EL (cell line): ENCODE data around the gene SPTBN5.

Experiments used
- DNase-seq: peaks from one replicate; pipeline ENCODE4 v3.0.0-alpha.2; 2016

Gene SPTBN5

DNA sequence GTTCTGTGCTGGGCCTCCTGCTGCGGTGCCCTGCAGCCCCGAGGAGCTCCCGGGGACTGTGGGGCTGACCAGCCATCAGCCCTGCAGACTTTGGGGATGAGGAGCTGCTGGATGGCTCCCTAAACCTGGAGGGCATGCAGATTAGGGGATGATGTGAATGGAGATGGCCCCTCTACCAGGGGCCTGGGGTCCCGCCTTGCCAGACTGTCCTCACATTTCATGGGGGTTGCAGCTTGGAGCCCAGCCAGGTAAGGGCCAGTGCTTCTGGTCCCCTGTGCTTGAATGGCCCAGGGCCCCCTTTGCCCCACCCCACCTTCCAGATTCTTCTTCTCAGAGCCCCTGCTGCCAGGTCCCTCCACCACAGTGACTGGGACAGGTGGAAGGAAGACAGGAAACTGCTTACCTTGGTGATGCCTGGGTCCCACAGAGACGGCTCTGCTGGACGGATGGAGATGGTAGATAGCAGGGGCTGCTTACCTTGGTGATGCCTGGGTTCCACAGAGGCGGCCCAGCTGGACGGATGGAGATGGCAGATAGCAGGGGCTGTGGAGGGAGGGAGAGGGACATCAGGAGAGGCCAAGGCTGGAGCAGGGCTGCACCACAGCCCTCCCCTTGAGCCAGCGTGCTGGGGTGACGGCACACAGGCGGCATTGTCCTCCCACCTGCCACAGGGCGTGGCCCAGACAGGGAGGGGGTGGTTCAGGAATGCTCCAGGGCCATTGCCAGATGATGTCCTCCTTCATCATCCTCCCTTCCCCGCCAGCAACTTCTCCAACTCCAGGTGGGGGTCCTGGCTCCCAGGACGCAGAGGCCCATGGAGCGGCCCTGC is at the start of gene SPTBN5:
Gene SPTBN5, minus strand, starts transcription at position 632 of the 829 bp plus-strand sequence. Its CDS starts 556 bp downstream, at position 76.
- no peak for DNase-seq

DNA sequence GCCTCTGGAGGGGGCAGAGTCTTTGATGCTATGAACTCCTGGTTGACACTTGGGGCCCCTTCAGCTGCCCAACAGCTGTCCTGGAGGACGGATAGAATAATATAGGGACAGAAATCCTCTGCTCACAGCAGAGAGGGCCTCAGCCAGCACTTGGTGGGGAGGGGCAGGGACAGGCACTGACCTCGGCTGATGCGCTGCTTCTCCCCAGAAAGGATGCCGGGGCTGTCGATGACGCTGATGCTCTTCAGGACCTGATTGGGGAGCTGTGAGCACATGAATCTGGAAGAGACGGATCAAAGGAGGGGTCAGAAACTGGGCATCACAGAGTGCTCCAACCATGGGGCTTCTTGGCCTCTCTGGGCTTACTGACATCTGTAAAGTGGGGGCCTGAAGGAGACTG is 49.0 kb upstream of the SPTBN5 start:
- no peak for DNase-seq

DNA sequence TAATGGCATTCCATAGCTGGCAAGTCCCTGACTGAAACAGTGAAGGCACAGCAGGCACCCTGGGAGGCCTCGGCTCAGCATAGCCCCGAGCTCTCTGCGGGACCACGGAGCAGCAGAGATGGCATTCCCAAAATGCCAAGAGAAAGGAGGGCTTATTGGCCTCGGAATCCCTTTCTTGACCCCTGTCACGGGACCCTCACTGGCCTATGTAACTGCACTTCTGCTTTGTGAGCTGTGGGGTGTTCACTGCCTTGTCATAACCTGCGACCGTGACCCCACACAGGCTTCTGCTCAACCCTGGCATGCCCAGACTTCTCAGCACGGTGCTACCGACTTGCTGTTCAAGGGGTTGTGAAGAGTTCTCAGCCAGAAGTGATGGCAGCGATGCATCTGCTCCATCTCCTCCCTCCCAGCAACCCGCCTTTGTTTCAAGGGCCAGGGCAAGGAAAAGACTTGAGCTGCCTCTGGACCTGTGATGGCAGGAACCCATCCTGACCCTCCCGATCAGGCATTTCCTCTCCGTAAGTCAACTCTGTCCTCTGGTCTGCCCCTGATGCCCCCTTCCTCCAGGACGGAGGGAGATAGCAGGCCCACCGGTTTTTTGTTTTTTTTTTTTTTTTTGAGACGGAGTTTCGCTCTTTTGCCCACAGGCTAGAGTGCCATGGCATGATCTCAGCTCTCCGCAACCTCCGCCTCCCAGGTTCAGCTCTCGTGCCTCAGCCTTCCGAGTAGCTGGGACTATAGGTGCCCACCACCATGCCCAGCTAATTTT is 48.0 kb upstream of the SPTBN5 start:
- DNase-seq: peak; percentile 47

DNA sequence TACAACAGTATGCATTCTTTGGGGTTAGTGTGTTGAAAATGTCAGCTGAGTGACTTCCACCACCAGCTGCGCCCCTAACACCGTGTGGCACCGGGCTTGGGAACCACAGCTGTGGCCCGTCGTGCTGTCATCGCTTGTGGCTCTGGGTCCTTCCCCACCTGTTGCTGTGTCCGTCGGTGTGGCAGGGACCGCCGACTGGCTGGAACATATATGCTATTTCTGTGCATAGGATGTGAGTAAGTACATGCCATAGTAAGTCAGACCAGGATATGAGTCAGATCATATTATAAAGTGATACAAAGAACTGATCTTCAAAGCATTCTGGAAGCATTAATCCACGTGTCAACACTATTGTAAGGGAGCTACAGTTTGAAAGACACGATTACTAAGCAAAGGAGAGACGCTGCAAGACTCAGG is 46.6 kb upstream of the SPTBN5 start:
- peak; percentile 84 for DNase-seq

DNA sequence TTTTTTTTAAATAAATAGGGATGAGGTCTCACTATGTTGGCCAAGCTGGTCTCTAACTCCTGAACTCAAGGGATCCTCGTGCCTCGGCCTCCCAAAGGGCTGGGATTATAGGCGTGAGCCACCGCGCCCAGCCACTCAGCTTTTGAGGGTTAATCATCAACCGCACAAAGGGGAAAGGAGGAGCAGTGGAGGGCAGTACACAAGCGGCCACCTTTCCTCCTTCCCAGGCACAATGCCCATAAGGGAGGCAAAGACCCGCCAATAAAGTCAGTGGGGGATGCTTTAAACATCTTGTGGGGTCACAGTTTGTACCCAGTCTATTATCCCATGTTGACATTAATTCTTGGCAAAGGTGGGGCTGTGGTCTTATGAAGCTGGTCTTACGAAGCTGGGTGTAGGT is 46.1 kb upstream of the SPTBN5 start:
- DNase-seq: no peak

DNA sequence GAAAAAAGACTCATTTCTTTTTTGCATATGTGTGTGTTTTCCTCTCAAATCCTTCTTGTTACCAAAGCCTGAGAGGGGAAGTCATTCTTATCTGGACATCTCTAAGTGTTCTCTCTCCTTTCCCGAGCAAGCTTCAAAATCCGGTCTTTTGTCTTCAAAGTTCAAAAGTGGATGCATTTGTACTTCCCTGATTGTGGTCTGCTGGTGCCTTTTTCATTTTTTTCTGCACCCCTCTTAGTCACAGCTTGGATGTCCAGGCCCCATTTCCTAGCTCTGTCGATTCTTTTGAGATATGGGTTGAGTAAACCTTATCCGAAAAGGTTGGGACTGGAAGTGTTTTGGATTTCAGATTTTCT is 43.7 kb upstream of the SPTBN5 start:
- no peak for DNase-seq

DNA sequence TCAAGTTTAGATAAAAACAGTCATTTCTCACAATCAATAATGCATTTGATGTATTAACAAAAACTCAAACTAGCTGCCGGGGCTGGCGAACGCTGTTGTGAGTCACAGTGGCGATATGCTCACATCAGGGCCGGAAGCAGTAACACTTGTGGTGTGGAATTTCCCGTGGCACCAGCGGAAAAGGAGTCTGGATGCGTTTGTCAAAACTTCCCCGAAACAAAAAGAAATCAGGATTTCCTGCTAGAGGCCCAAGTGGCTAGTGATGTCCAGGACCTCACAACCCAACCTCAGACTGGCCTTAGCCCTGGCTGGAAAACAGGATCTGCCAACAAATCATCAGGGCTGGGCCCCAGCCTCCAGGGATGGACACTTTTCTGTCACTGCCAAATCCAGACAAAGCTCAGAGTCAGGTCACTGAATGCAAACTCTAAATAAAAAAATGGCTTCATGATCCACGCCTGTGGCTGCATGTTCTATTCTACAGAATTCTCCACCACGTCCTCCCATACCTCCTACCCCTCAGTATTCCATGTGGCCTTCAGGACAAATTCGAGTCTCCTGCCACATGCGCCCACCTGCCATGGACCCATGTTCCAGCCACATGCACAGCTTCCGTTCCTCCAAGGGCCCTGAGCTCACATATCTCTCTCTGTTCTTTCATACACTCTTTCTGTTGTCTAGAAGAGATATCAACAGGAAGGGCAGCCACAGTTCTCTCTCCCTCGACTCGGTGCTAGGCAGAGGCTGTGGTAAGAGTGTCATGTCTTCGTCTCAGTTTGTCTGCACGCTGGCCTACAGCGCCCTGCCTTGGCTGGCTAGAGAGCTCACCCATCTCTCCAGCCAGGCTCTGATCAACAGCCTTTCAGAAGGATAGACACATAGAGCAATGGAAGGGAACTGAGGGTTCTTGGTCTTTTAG is 43.1 kb upstream of the SPTBN5 start:
- DNase-seq: no peak

DNA sequence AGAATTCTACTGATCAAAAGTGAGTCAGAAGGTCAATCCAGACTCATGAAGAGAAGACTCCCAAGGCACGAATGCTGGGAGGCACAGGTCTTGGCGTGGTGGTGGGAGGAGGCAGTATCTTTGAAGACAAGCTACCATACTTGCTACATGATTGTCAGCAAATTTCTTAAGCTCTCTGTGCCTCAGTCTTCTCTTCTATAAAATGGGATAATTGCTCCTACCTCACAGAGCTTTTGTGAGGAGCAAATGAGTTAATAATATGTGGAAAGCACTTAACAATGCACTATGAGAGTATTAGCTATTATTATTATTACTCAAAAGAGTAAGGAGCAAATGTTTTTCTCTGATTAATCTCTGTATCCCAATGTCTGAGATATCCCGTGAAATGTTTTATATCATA is 42.3 kb upstream of the SPTBN5 start:
- DNase-seq: no peak

DNA sequence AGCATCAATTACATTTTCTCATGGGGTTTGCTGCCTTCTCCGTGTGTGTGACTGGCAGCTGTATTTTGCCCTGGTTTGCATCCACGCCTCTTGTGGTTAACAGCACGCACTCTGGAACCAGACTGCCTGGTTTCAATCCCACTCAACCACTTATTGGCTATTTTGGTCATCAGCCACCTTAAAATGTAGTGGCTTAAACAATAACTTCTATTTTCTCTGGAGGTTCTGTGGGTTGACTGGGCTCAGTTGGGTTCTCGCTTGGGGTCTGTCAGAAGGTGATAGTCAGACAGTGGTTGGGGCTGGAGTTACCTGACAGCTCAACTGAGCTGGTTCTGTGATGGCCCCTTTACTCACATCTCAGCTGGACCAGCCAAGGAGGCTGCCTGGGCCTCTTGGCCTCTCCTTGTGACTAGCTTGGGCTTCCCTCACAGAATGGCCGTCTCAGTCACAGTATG is 41.7 kb upstream of the SPTBN5 start:
- no peak for DNase-seq

DNA sequence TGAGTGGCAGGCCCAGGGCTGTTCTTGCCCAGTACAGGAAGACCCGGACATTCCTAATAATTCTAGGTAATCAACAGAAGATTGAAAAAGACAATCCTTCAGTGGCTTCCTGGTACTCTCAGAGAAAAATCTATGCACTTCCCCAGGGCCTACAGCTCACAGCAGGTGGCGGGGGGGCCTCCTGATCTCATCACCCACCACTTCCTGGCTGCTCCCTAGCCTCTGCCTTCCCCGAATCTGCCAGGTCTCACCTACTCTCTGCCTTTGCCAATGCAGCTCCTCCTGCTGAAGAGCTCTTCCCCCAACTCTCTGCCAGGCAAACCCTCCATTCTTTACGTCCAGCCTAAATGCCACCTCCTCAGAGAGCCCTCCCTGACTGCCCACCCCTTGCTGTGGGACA is 41.0 kb upstream of the SPTBN5 start:
- DNase-seq: peak; percentile 69

DNA sequence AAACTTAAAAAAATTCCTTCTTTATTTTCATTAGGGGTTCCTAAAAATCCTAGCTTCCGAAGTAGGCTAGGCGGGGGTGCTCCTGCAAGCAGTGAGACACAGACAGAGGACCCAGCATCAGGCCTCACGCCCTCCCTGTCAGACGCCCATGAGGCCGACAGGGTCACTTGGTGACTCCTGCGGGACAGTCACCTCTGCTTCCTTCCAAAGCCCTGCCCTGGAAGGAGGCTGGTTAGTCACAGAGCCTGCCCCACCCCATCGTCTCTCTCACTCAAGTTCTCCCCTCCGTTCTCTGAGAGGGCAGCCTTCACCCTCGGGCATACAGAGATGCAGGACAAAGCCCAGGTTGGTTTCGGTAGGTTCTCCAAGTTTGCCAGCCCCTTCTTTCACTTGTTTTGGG is 39.9 kb upstream of the SPTBN5 start:
- peak; percentile 58 for DNase-seq

DNA sequence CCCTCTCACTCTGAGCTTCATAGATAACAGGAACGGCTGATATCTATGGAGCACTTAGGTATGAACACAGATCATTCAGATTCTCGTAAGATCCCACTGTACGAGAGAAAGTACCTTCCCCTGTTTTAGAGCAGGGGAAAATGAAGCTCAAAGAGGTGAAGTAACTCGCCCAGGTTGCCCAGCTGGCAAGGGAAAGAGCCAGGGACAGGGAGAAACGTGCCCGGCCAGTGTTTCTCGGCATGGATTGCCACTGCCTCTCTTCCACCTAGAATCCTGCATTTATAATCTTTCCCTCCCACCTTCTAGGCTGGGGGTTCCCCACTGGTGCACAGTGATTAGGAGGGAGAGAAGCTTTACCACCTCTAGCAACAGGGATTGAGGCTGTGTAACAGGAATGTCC is 39.5 kb upstream of the SPTBN5 start:
- no peak for DNase-seq

DNA sequence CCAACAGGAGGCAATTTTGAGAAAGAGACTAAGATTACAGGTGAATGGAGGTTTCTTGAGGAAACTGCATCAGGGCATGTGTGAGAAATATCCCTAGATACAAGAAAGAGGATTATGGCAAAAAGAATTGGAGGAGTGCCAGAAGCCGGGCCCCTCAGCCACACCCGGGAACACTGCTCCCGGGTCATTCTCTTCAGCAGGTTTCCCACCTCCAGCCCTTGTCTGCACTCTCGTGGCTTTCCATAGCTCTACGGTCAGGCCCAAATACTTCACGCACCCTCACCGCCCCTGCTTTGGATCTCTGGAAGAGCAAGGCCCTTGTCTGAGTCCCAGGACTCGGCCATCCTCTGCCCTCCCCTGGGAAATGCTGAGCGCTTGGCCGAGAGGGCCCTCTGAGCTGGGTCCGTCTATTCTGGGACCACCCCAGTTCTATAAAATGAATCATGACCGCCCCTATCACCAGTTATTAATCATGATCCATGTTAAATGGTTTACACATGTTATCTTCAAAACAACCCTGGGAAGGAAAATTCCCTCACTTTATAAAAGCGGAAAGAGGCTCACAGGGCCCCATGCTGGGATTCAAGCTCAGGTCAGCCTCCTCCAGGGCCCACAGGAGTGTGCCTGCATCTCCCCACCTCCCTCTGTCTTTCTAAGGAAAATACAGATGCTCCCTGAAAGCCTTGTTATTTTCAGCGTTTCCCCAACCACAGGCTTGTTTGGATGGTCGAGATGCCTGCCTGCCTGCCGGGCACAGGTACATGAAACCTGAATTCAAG is 38.8 kb upstream of the SPTBN5 start:
- DNase-seq: no peak

DNA sequence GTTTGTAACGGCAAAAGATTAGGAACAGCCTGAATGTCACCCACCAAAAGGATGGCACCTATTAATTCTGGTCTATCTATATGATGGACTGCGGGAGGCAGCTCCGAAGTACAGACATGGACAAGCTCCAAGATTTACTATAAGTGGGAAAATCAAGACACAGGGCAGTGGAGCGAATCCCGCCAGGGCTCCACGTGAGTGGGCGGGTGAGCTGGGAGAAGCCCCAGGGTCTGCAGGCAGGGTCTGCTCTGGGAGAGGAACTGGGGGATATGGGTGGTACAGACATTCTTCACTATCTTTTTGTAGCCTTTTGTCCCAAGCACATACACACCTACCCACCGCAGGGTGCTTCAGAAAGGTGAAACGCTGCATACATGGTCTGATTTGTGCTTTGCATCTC is 38.2 kb upstream of the SPTBN5 start:
- no peak for DNase-seq

DNA sequence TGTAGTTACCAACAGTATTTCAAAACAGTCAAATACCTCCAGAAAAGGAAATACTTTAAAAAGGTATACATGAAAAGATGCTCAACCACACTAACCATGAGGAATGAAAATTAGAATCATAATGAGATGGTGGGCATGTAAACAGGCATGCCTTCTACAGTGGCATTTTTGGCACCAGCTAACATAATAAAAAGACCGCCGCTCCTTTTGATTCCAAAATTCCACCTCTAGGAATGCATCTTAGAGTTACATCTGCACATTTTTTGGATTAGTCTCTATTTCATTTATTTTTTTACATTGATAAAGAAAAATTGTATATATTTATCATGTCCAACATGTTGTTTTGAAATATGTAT is 37.0 kb upstream of the SPTBN5 start:
- no peak for DNase-seq

DNA sequence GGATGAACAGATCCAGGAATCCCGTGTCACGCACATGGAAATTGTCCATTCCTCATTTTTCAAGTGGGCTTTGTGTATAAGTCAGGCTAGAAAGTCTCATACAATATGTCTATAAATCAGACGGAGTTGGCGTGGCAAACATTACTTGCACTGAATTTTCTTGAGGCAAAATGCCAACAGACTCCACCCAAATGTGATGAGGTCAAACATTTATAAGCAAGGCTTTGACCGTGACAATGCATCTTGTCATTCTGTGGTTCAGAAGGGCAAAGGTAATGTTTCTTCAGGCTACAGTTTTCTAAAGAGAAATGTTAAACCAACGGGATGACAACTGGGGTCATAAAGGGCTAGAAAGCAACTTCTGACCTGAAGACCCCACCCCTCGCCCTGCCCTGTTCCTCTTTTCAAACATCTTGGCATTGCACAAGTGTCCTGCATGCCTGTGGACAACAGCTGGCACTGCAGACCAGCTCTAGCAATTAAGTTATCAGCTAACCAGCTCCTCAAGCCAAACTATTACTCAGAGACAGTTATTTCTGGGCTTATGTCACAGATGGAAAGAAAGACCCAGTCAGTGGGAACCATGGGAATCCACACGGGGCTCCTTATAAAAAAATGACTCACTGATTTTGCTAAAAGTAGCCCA is 36.5 kb upstream of the SPTBN5 start:
- DNase-seq: peak; percentile 95

DNA sequence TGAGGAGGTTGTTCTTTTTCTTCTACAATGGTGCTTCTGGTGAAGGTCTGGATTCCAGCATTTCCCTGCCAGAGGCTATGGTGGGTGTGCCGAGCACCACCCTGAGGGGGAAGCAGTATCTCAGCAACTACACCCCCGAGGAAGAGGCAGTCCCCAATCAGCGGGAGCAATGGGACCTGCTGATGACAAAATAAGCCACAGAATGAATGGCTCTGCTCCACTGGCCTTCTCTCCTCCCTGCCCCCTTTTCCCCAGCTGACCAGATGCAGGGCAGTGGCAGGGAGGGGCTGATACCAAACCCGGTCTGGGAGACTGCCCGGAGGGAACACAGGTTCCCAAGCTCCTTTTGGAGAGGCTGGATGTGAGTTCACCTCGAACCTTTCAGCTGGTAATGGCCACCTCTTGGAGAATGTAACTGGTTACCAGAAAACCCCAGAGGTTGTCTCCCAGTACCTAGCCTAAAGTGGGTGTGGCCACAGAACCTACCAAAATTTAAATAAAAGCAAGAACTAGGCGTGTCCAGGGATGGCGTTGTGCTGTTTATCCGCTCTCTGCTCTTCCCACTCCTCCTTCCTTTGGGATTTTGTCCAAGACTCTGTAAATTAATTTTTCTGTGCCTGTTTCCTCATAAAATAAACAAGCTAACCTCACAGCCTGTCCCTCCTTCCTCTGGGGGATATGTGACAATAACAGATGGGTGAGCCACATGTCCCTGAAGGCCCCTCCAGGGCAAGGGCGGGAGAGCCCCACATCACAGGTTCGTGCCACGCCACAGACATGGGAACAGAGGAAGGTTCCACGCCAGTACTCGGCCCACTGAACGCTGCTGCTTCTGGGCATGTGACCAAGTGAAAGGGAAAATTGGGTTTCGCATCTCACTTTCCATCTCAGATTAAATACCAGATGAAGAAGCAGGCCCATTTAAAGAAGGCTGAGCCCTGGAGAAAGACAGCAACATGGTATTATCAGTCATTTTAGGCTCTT is 35.1 kb upstream of the SPTBN5 start:
- no peak for DNase-seq

DNA sequence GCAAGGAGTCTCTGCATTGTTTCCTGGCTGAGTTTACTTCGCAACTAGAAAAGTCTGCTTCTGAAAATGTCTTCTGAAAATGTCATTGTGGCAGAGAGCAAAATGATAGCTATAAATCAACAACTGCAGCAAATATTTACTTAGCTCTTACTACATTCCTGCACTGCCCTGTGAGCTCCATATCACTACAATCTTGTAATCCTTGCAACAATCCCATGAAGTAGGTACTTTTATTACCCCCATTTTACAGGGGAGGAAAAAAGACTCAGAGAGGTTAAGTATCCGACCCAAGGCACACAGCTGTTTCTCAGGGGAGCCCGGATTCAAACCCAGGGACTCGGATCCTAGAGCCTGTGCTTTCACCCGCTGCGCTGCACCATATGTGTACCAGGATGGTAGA is 34.2 kb upstream of the SPTBN5 start:
- no peak for DNase-seq

DNA sequence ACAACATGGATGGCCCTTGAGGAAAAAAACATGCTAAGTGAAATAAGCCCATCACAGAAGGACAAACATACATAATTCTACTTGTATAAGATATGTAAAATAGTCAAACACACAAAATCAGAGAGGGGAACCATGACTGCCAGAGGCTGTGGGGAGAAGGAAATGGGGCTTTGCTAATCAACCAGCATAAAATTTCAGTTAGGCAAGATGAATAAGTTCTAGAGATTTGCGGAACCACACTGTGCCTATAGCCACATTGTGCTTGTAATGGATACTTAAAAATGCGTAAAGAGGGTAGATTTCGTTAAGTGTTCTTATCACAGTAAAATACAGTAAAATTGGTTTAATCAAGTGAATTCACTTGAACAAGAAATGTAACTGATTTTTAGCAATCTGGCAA is 33.7 kb upstream of the SPTBN5 start:
- DNase-seq: no peak

DNA sequence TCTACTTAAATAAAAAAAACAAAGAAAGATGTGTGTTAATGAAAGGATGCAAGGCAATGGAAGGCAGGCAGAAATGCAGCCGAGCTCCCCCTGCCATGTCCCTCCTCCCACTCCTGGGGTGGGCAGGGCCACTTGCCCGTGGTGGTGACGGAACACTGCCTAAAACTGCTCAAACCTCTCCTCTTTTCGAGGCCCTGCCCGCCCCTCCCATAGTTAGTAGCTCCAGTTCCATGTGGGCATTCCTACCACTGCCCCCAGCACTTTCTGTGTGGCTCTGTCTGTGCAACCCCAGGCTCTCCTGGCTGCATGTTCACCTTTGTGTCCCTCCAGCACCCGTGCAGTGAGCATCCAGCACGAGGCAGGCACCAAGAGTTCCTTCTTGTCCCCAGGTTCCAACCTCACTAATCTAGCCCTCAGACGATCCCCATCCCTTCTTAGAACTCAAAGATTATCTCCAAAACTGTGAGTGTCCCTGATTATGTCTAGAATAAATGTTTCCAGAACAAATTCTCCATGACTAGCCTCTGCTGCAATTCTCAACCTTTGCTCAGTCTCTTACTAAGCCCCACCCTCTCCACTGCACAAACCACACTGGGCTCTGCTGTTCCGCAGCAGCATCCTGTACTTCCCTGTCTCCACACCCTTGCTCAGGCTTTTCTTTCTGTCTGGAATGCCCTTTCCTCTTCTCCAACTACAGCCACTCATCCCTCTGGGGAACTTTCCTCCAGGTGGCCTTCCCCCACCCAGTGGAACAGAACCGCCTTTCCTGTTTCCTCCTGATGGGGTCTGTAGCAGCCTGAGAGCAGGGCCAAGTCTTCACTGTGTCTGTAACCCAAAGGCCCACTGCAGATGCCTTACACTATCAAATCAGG is 32.6 kb upstream of the SPTBN5 start:
- DNase-seq: no peak
